Progenitor cell of endocrine pancreas (in vitro differentiated cells): ENCODE results near the gene CNDP1. TPM values are rescaled to one million over a fixed set of nuclear protein-coding genes. Genes with fewer than 3 reads are reported as not detected.
A peak's percentile ranks its signal among the peaks of the same experiment; 100 is the strongest.

ENCODE experiments used
- DNase-seq: peaks from one replicate; pipeline ENCODE4 v3.0.0; 2021; ENCODE audit warnings: low spot score; ENCODE audit not compliant: unreplicated experiment
- H3K27ac Mint-ChIP-seq: 2 replicates; pipeline ENCODE4 v1.8.0; 2021; ENCODE audit warnings: mild to moderate bottlenecking, moderate library complexity, mixed read lengths
- H3K27me3 Mint-ChIP-seq: 2 replicates; pipeline ENCODE4 v1.8.0; 2021; ENCODE audit warnings: mixed read lengths
- H3K36me3 Mint-ChIP-seq: 2 replicates; pipeline ENCODE4 v1.8.0; 2022; ENCODE audit warnings: mixed read lengths; ENCODE audit not compliant: insufficient read depth
- H3K4me1 Mint-ChIP-seq: 2 replicates; pipeline ENCODE4 v1.8.0; 2021; ENCODE audit warnings: low read depth, mixed read lengths
- H3K4me3 Mint-ChIP-seq: 2 replicates; pipeline ENCODE4 v1.8.0; 2021; ENCODE audit warnings: low read depth, mild to moderate bottlenecking, moderate library complexity, mixed read lengths
- H3K9me3 Mint-ChIP-seq: 2 replicates; pipeline ENCODE4 v1.8.0; 2021; ENCODE audit warnings: low read depth, mixed read lengths
- CTCF ChIP-seq: fragments of 200-600 bp; sonication (generic); IDR thresholded peaks from one replicate; pipeline ENCODE4 v1.5.0; 2021; ENCODE audit warnings: antibody characterized with exemption, mild to moderate bottlenecking; ENCODE audit not compliant: unreplicated experiment
- total RNA-seq: library from RNA; stranded (reverse); gene quantifications from 2 replicates; pipeline ENCODE4 v1.2.1, GENCODE V29; 2021

CNDP1 gene
- total RNA-seq, 1 donor from 2014 or later = 0.38 TPM

GRCh38 chr18:74529378-74529777 lies 4.9 kb upstream of the CNDP1 start:
- no peak for DNase-seq
- H3K36me3 Mint-ChIP-seq = peaks cover under 1% of the 10 kb centered on the region
- no peak for TF ChIP-seq CTCF
- peaks cover 11% of the 10 kb centered on the region for H3K27me3 Mint-ChIP-seq
- no peak overlapping the region for H3K4me3 Mint-ChIP-seq
- H3K4me1 Mint-ChIP-seq = peaks cover 11% of the 10 kb centered on the region
- H3K9me3 Mint-ChIP-seq = peaks cover 5% of the 10 kb centered on the region
- H3K27ac Mint-ChIP-seq = no peak overlapping the region

- H3K27ac Mint-ChIP-seq = no peak overlapping the region
- peaks cover 5% of the 10 kb centered on the region for H3K9me3 Mint-ChIP-seq
- peaks cover 13% of the 10 kb centered on the region for H3K4me1 Mint-ChIP-seq
- DNase-seq = no peak
- peaks cover 11% of the 10 kb centered on the region for H3K27me3 Mint-ChIP-seq
- no peak for TF ChIP-seq CTCF
- no peak overlapping the region for H3K4me3 Mint-ChIP-seq
- H3K36me3 Mint-ChIP-seq = no peaks in the 10 kb centered on the region
Measured at GRCh38 chr18:74529811-74530583, 4.3 kb upstream of the CNDP1 start.

GRCh38 chr18:74530584-74530862 lies 3.8 kb upstream of the CNDP1 start:
- H3K27me3 Mint-ChIP-seq = peaks cover 11% of the 10 kb centered on the region
- DNase-seq = no peak
- peaks cover under 1% of the 10 kb centered on the region for H3K9me3 Mint-ChIP-seq
- no peak overlapping the region for H3K4me3 Mint-ChIP-seq
- H3K36me3 Mint-ChIP-seq = no peaks in the 10 kb centered on the region
- no peak for TF ChIP-seq CTCF
- H3K27ac Mint-ChIP-seq = peak overlapping the region; percentile 8
- peaks cover 11% of the 10 kb centered on the region for H3K4me1 Mint-ChIP-seq

GRCh38 chr18:74531043-74531442 lies 3.3 kb upstream of the CNDP1 start:
- H3K27me3 Mint-ChIP-seq = peaks cover 11% of the 10 kb centered on the region

GRCh38 chr18:74532511-74533025 lies 1.7 kb upstream of the CNDP1 start:
- Mint-ChIP-seq H3K27me3 (peaks cover 11% of the 10 kb centered on the region), H3K9me3 (peaks cover 12% of the 10 kb centered on the region), H3K27ac (no peak overlapping the region), H3K4me1 (peaks cover 2% of the 10 kb centered on the region), H3K36me3 (peaks cover 4% of the 10 kb centered on the region), H3K4me3 (no peak overlapping the region)
- TF ChIP-seq CTCF = no peak
- DNase-seq = no peak

More at GRCh38 chr18:74531043-74531442, 3.3 kb upstream of the CNDP1 start:
- Mint-ChIP-seq H3K36me3 (no peaks in the 10 kb centered on the region), H3K9me3 (peaks cover 3% of the 10 kb centered on the region), H3K27ac (no peak overlapping the region), H3K4me1 (peaks cover 9% of the 10 kb centered on the region), H3K4me3 (no peak overlapping the region)
- no peak for DNase-seq
- TF ChIP-seq CTCF = no peak
